Measurements from ENCODE around the gene CTDNEP1. TPM values are rescaled to one million over a fixed set of nuclear protein-coding genes. Genes with fewer than 3 reads are reported as not detected.

CTDNEP1 gene
- polyA plus RNA-seq, 1 of the 3 experiments (the other 2 are of a cell fraction), result 111 TPM

DNA sequence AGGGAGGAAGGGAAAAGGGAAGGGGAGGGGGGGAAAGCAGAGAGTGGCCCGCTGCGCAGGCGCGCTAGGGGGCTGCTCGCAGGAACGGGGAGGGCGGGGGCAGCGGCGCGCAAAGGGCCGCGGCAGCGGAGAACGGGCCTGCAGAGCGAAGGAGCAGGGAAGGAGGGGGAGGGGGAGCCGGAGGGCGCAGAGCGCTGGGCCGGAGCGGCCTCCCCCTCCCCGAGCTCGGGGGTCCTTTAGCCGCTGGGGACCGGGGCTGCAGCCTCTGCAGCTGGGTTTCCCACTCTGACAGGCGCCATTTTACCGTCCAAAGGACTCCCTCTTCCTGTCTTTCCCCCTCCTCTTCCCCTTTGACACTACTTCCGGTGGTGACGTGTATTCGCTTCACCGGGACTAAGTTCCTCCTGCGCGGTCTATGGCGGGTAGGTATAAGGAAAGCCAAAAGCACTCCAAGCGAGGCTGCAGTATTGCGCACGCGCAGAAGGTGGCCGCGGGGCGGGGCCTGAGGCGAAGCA lies at the start of gene CTDNEP1 (continued):
- TF ChIP-seq, protein P1, sequence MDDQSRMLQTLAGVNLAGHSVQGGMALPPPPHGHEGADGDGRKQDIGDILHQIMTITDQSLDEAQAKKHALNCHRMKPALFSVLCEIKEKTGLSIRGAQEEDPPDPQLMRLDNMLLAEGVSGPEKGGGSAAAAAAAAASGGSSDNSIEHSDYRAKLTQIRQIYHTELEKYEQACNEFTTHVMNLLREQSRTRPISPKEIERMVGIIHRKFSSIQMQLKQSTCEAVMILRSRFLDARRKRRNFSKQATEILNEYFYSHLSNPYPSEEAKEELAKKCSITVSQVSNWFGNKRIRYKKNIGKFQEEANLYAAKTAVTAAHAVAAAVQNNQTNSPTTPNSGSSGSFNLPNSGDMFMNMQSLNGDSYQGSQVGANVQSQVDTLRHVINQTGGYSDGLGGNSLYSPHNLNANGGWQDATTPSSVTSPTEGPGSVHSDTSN (IDR thresholded peaks at IDR 0.05), result no peak
- TF ChIP-seq TCF12 (IDR thresholded peaks at IDR 0.05) (no peak), RCOR1 (IDR thresholded peaks at IDR 0.05; ENCODE audit: low read length) (no peak), GATA2 (CRISPR knock-in tag; IDR thresholded peaks at IDR 0.05) (no peak), GABPA (IDR thresholded peaks at IDR 0.05; ENCODE audit: low read depth) (peak; percentile 91), EP300 (IDR thresholded peaks at IDR 0.05; ENCODE audit: borderline replicate concordance in 1 of 2, low read depth in 1 of 2, low read length in 1 of 2) (peak in 1 of 2 experiments; percentile 18; a peak in 1 of 4 replicates), TEAD4 (IDR thresholded peaks at IDR 0.05; ENCODE audit: borderline replicate concordance, insufficient read depth) (no peak)
- TF ChIP-seq, protein P2, sequence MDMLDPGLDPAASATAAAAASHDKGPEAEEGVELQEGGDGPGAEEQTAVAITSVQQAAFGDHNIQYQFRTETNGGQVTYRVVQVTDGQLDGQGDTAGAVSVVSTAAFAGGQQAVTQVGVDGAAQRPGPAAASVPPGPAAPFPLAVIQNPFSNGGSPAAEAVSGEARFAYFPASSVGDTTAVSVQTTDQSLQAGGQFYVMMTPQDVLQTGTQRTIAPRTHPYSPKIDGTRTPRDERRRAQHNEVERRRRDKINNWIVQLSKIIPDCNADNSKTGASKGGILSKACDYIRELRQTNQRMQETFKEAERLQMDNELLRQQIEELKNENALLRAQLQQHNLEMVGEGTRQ (IDR thresholded peaks at IDR 0.05; ENCODE audit: borderline replicate concordance, low read depth, low read length), result no peak
- TF ChIP-seq, protein P3, sequence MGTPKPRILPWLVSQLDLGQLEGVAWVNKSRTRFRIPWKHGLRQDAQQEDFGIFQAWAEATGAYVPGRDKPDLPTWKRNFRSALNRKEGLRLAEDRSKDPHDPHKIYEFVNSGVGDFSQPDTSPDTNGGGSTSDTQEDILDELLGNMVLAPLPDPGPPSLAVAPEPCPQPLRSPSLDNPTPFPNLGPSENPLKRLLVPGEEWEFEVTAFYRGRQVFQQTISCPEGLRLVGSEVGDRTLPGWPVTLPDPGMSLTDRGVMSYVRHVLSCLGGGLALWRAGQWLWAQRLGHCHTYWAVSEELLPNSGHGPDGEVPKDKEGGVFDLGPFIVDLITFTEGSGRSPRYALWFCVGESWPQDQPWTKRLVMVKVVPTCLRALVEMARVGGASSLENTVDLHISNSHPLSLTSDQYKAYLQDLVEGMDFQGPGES (IDR thresholded peaks at IDR 0.05; ENCODE audit: low read depth, low read length), result no peak

DNA sequence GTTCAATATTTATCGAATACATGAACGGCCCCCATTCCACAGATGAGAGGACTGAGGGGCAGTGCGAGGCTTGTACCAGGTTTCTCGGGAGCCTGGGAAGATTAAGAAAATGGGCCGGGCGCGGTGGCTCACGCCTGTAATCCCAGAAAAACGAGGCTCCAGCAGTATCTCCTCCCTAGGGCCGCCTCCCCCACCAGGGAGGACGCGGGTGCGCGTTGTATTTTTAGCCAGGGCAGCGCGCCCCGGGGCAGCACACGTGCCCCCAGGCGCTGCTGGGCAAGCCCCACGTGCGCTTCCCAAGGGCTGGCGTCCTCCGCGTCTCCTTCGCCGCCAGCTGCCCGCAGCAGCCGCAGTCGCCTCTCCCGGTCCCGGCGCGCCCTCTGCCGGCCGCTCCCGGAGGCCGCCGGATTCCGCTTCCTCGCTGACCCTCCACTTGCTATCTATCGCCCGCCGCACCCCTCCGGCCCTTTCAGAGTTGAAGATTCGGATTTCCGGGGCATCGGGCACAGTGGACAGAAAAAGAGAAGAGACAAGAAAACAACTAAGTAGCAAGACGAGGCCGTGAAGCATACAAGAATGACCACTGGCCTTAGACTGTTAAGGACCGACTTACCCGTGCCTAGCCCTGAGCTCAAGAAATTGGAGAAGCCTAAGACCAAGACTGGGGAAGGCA lies 44.8 kb upstream of the CTDNEP1 start:
- Histone ChIP-seq H3K4me2 (peak overlapping the region; percentile 66; the same call in 1 of the 2 replicates), H3K27me3 (ENCODE audit: insufficient read depth) (peaks cover 24% of the 10 kb centered on the region; the same call in 1 of the 2 replicates), H4K20me1 (ENCODE audit: insufficient read depth) (no peaks in the 10 kb centered on the region), H2AFZ (ENCODE audit: low read depth) (peak overlapping the region; percentile 45), H3K9me2 (no peaks in the 10 kb centered on the region), H3K36me3 (replicated peaks in 1 of 2; ENCODE audit: control insufficient read depth in 1 of 2, insufficient read depth in 2 of 2, low read length in 1 of 2) (no peaks in the 10 kb centered on the region), H3K4me3 (ENCODE audit: low read depth in 2 of 2, low read length in 1 of 2) (peak overlapping the region in 1 of 2 experiments; percentile 37; a peak in 1 of 4 replicates), H3K27ac (ENCODE audit: low read depth in 2 of 2, low read length in 1 of 2) (no peak overlapping the region), H3K79me2 (ENCODE audit: insufficient read depth) (no peaks in the 10 kb centered on the region), H3F3A (replicated peaks; ENCODE audit: insufficient read depth) (peaks cover 15% of the 10 kb centered on the region), H3K4me1 (ENCODE audit: control insufficient read depth in 1 of 2, insufficient read depth in 2 of 2, low read depth in 1 of 2, low read length in 1 of 2) (peaks cover 3 to 8% of the 10 kb centered on the region in 2 experiments; a peak in 1 of 4 replicates), H3K9ac (no peak overlapping the region), H3K9me3 (no peaks in the 10 kb centered on the region)
- peak; percentile 92 for DNase-seq
- ChIA-PET CTCF (interaction anchor here (0.6 to 5.8 kb wide), 66 partner anchors 8 to 391 kb away, joined by 3 to 169 read pairs (median 6); partner anchors contain the start of genes ACADVL, ACAP1, CLDN7 and CTDNEP1), POLR2A (interaction anchor here (1.0 to 1.3 kb wide), 2 partner anchors 15 to 62 kb away, joined by 3 to 5 read pairs; partner anchors contain the start of genes DVL2 and SLC2A4)
- 15% methylated on average over 35 of the region's 51 CpGs for WGBS (ENCODE audit: low lambda C conversion rate)
- no peak for TF ChIP-seq NRF1 (IDR thresholded peaks at IDR 0.05; ENCODE audit: low read depth, low read length)
- TF ChIP-seq, protein P4, sequence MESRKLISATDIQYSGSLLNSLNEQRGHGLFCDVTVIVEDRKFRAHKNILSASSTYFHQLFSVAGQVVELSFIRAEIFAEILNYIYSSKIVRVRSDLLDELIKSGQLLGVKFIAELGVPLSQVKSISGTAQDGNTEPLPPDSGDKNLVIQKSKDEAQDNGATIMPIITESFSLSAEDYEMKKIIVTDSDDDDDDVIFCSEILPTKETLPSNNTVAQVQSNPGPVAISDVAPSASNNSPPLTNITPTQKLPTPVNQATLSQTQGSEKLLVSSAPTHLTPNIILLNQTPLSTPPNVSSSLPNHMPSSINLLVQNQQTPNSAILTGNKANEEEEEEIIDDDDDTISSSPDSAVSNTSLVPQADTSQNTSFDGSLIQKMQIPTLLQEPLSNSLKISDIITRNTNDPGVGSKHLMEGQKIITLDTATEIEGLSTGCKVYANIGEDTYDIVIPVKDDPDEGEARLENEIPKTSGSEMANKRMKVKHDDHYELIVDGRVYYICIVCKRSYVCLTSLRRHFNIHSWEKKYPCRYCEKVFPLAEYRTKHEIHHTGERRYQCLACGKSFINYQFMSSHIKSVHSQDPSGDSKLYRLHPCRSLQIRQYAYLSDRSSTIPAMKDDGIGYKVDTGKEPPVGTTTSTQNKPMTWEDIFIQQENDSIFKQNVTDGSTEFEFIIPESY (IDR thresholded peaks at IDR 0.05; ENCODE audit: borderline replicate concordance, low read depth), result no peak
- TF ChIP-seq ELF1 (IDR thresholded peaks at IDR 0.05), result 0 out of 2 replicates have a peak, but pooled peaks have one; percentile 15
- TF ChIP-seq MEF2A (IDR thresholded peaks at IDR 0.05; ENCODE audit: borderline replicate concordance, low read depth), result no peak
- TF ChIP-seq RXRA (IDR thresholded peaks at IDR 0.05; ENCODE audit: borderline replicate concordance, low read depth), result no peak
- TF ChIP-seq TCF12 (IDR thresholded peaks at IDR 0.05), result peak; percentile 17; the same call in 1 of the 2 replicates
- TF ChIP-seq, protein P5, sequence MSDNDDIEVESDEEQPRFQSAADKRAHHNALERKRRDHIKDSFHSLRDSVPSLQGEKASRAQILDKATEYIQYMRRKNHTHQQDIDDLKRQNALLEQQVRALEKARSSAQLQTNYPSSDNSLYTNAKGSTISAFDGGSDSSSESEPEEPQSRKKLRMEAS (IDR thresholded peaks at IDR 0.05; ENCODE audit: low read depth), result peak; percentile 94
- peak; percentile 93 for TF ChIP-seq MXI1 (IDR thresholded peaks at IDR 0.05; ENCODE audit: low read depth, low read length)
- TF ChIP-seq RFX5 (IDR thresholded peaks at IDR 0.05; ENCODE audit: low read length), result no peak
- TF ChIP-seq, protein P6, sequence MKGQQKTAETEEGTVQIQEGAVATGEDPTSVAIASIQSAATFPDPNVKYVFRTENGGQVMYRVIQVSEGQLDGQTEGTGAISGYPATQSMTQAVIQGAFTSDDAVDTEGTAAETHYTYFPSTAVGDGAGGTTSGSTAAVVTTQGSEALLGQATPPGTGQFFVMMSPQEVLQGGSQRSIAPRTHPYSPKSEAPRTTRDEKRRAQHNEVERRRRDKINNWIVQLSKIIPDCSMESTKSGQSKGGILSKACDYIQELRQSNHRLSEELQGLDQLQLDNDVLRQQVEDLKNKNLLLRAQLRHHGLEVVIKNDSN (IDR thresholded peaks at IDR 0.05; ENCODE audit: borderline replicate concordance, low read depth), result peak; percentile 68; the same call in 1 of the 2 replicates
- TF ChIP-seq, protein P7, sequence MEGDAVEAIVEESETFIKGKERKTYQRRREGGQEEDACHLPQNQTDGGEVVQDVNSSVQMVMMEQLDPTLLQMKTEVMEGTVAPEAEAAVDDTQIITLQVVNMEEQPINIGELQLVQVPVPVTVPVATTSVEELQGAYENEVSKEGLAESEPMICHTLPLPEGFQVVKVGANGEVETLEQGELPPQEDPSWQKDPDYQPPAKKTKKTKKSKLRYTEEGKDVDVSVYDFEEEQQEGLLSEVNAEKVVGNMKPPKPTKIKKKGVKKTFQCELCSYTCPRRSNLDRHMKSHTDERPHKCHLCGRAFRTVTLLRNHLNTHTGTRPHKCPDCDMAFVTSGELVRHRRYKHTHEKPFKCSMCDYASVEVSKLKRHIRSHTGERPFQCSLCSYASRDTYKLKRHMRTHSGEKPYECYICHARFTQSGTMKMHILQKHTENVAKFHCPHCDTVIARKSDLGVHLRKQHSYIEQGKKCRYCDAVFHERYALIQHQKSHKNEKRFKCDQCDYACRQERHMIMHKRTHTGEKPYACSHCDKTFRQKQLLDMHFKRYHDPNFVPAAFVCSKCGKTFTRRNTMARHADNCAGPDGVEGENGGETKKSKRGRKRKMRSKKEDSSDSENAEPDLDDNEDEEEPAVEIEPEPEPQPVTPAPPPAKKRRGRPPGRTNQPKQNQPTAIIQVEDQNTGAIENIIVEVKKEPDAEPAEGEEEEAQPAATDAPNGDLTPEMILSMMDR (IDR thresholded peaks at IDR 0.05), result peak; percentile 88
- TF ChIP-seq RAD21 (IDR thresholded peaks at IDR 0.05; ENCODE audit: low read length), result peak; percentile 92
- TF ChIP-seq SMC3 (IDR thresholded peaks at IDR 0.05; ENCODE audit: low read depth, low read length), result peak; percentile 95
- TF ChIP-seq FOXJ3 (CRISPR knock-in tag; IDR thresholded peaks at IDR 0.05), result no peak
